DND-41 (cell line): ENCODE measurements around the gene SNRPB2.

Source experiments
- ATAC-seq: fragments of 200-7000 bp; cut with Tn5 transposase; 3 replicates; pipeline ENCODE4 v1.9.1; 2021; ENCODE audit warnings: low read depth; ENCODE audit not compliant: insufficient read depth
- DNase-seq: peaks from one replicate; pipeline ENCODE4 v3.0.0-alpha.2; 2020
- H2AFZ ChIP-seq: 2 replicates; pipeline ENCODE4 v1.6.0; 2012; ENCODE audit warnings: low read depth, low read length
- H3K27ac ChIP-seq: 2 replicates; pipeline ENCODE4 v1.5.1; 2012; ENCODE audit warnings: low read length, inconsistent platforms
- H3K27me3 ChIP-seq: fragments of 200-600 bp; sonication (generic); 2 replicates; pipeline ENCODE4 v1.6.0; 2012; ENCODE audit warnings: low read length, mild to moderate bottlenecking, inconsistent platforms; ENCODE audit not compliant: insufficient read depth, poor library complexity
- H3K36me3 ChIP-seq: 2 replicates; pipeline ENCODE4 v1.5.1; 2012; ENCODE audit warnings: low read length, inconsistent platforms; ENCODE audit not compliant: insufficient read depth
- H3K4me1 ChIP-seq: 2 replicates; pipeline ENCODE4 v1.5.1; 2012; ENCODE audit warnings: mild to moderate bottlenecking, low read length; ENCODE audit not compliant: insufficient read depth
- H3K4me2 ChIP-seq: 2 replicates; pipeline ENCODE4 v1.6.0; 2012; ENCODE audit warnings: mild to moderate bottlenecking, moderate library complexity, low read length, inconsistent platforms; ENCODE audit not compliant: insufficient read depth
- H3K4me3 ChIP-seq, 2 experiments: fragments of 200-600 bp in 1 of 2; shearing (Covaris generic) in 1 of 2; 2 replicates each; pipeline ENCODE4 v1.5.1; 2012 to 2016; ENCODE audit warnings: inconsistent platforms in 2 of 2, low read length in 2 of 2, mild to moderate bottlenecking in 2 of 2, low read depth in 1 of 2, moderate library complexity in 1 of 2
- H3K79me2 ChIP-seq: 2 replicates; pipeline ENCODE4 v1.6.0; 2012; ENCODE audit warnings: low read length, inconsistent platforms; ENCODE audit not compliant: insufficient read depth
- H3K9ac ChIP-seq: 2 replicates; pipeline ENCODE4 v1.6.0; 2012; ENCODE audit warnings: low read depth, mild to moderate bottlenecking, inconsistent platforms, low read length, moderate library complexity
- H3K9me3 ChIP-seq: 2 replicates; pipeline ENCODE4 v1.5.1; 2012; ENCODE audit warnings: low read length, moderate library complexity, mild to moderate bottlenecking, inconsistent platforms; ENCODE audit not compliant: insufficient read depth, severe bottlenecking
- H4K20me1 ChIP-seq: 2 replicates; pipeline ENCODE4 v1.6.0; 2012; ENCODE audit warnings: low read length; ENCODE audit not compliant: insufficient read depth
- EZH2 ChIP-seq: IDR thresholded peaks from 3 replicates; pipeline ENCODE4 v1.6.1; 2012; ENCODE audit warnings: borderline replicate concordance, low read depth, mild to moderate bottlenecking, moderate library complexity, low read length, inconsistent platforms; ENCODE audit not compliant: severe bottlenecking
- TF ChIP-seq, protein P1 (sequence below): IDR thresholded peaks from 2 replicates; pipeline ENCODE4 v1.5.1; 2012; ENCODE audit warnings: borderline replicate concordance, low read length, moderate library complexity, mild to moderate bottlenecking; ENCODE audit not compliant: poor library complexity, severe bottlenecking; ENCODE audit errors: extremely low read depth

The SNRPB2 gene

DNA sequence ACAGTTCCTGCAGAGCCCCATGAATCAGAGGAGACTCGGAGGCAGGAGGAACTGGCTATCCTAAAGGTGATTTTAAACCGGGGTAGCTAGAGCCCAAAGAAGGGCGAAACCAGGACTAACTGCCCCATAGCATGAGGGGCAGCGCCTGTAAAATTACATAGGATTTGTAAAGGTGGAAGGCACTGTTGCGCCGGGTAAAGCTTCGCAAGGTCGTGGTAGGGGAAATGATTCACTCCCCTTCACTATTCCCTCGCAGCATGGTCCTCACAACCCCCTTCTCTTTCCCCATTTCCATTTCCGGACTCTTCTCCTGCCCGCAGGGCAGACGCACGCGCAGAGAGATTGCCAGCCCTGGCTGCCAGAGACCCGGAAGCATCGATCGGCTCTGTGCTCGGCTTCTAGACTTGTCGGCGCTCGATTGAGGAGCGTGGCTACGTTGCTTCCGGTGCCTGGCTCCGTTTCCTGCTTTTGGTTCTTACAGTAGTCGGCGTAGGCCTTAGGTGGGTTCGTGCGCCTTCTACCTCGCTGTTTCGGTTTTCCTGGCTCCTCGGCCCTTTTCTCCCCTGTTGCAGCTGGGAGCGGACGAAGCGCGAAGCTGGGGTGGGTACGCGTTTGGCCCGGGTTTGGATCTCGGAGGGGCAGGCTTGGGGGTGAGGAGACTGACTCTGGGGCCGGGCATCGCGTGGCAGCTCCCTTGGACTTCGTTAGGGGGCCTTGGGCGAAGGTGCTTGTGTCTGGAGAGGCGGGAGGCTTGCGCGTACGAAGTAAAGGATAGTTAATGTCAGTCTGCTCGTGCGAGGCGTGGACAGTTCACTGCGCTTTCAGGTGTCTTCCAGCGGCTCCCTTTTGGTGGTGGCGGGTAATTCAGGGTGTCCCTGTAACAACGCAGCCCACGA is at the start of gene SNRPB2:
Gene SNRPB2, plus strand, starts transcription at position 462 of the 896 bp plus-strand sequence. CDS start 1,677 bp downstream, outside the sequence.
- Histone ChIP-seq H4K20me1 (peaks cover 22% of the 10 kb centered on the region; the same call in 1 of the 2 replicates), H3K79me2 (peaks cover 49% of the 10 kb centered on the region), H2AFZ (peak within 1 kb of the TSS; percentile 94), H3K4me1 (peaks cover 40% of the 10 kb centered on the region), H3K27ac (peak within 1 kb of the TSS; percentile 81), H3K4me2 (peak within 1 kb of the TSS; percentile 93), H3K9ac (peak within 1 kb of the TSS; percentile 76), H3K4me3 (peak within 1 kb of the TSS; percentile 88 to 92), H3K36me3 (peaks cover 30% of the 10 kb centered on the region), H3K9me3 (peaks cover 8% of the 10 kb centered on the region), H3K27me3 (no peaks in the 10 kb centered on the region)
- ATAC-seq (peak; percentile 94), DNase-seq (peak; percentile 96)
- TF ChIP-seq, protein P1, sequence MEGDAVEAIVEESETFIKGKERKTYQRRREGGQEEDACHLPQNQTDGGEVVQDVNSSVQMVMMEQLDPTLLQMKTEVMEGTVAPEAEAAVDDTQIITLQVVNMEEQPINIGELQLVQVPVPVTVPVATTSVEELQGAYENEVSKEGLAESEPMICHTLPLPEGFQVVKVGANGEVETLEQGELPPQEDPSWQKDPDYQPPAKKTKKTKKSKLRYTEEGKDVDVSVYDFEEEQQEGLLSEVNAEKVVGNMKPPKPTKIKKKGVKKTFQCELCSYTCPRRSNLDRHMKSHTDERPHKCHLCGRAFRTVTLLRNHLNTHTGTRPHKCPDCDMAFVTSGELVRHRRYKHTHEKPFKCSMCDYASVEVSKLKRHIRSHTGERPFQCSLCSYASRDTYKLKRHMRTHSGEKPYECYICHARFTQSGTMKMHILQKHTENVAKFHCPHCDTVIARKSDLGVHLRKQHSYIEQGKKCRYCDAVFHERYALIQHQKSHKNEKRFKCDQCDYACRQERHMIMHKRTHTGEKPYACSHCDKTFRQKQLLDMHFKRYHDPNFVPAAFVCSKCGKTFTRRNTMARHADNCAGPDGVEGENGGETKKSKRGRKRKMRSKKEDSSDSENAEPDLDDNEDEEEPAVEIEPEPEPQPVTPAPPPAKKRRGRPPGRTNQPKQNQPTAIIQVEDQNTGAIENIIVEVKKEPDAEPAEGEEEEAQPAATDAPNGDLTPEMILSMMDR, result peak; percentile 6
- TF ChIP-seq EZH2, result no peak

DNA sequence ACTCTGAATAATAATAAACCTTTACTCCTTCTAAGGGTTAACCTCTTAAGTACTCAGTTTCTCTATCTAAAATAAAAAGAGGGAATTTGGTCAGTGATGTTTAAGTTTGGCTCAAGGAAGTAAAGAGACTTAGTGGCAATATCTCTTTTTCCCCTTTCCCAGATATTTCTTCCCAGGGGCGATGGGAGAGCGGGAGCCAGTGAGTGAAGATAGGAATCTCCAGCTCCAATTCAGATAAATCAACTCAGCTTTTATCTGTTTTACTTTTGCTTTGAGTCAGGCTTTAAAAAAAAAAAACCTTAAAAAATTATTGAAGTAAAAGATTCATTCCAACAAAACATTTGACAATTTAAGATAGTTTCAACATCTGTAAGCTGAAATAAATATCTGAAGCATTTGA is 45.4 kb upstream of the SNRPB2 start:
- Histone ChIP-seq H3K4me2 (no peak overlapping the region), H4K20me1 (no peaks in the 10 kb centered on the region), H3K36me3 (no peaks in the 10 kb centered on the region), H2AFZ (no peak overlapping the region), H3K9me3 (no peaks in the 10 kb centered on the region), H3K4me1 (no peaks in the 10 kb centered on the region), H3K9ac (no peak overlapping the region), H3K27me3 (peaks cover 5% of the 10 kb centered on the region), H3K79me2 (no peaks in the 10 kb centered on the region), H3K4me3 (no peak overlapping the region), H3K27ac (no peak overlapping the region)
- TF ChIP-seq, protein P1, result no peak
- TF ChIP-seq EZH2, result no peak
- no peak for DNase-seq
- ATAC-seq, result no peak

DNA sequence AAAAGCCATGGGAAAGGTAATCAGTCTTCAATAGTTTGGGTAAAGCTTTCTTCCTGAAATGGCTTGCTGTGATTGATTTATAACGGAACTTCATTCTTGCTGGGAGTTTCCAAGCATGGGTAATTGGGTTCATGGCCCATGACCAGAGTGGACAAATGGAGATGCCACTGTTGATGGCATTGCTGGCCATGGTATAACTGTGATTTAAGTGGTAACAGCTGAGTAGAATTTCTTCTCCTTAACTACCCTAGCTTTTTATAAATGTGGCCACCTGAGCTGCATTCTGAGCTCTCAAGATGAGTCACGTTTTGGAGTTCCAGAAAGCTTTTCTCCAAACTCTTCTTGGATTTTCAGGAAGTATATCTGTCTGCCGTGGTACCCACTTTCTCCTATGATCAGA is 39.9 kb upstream of the SNRPB2 start:
- Histone ChIP-seq H2AFZ (no peak overlapping the region), H3K27ac (no peak overlapping the region), H3K9me3 (no peaks in the 10 kb centered on the region), H3K4me3 (no peak overlapping the region), H3K36me3 (no peaks in the 10 kb centered on the region), H3K9ac (no peak overlapping the region), H3K4me2 (no peak overlapping the region), H3K4me1 (no peaks in the 10 kb centered on the region), H3K27me3 (no peaks in the 10 kb centered on the region), H4K20me1 (no peaks in the 10 kb centered on the region), H3K79me2 (no peaks in the 10 kb centered on the region)
- TF ChIP-seq, protein P1, result no peak
- TF ChIP-seq EZH2, result no peak
- no peak for DNase-seq
- no peak for ATAC-seq
